SK-N-SH (cell line): Measurements from ENCODE around the gene TFB1M. TPM values are rescaled to one million over a fixed set of nuclear protein-coding genes. Genes with fewer than 3 reads are reported as not detected.
"Not testable (repeated sequence)": the region's sequence is repeated elsewhere in the genome, so short reads cannot be mapped to it uniquely, and the experiment has no call there.

Experiments
- CTCF ChIA-PET: fragments of 300-600, 350-600 bp; formaldehyde crosslinking; extraction: SDS; loops from one replicate; lab custom pipeline; 2021; lab: Yijun Ruan, JAX
- POLR2A ChIA-PET: fragments of 350-600 bp; sonication (Branson Sonifier 250); formaldehyde crosslinking; extraction: SDS; loops from one replicate; lab custom pipeline; 2020; ENCODE audit warnings: antibody characterized with exemption, inconsistent platforms; lab: Yijun Ruan, JAX
- DNase-seq: peaks from one replicate; pipeline ENCODE4 v3.0.0; 2012
- H2AFZ ChIP-seq: fragments of 200-600 bp; sonication (generic); 2 replicates; pipeline ENCODE4 v1.8.1; 2016; ENCODE audit warnings: antibody characterized with exemption, mild to moderate bottlenecking, low read depth
- H3F3A ChIP-seq: fragments of 200-600 bp; sonication (generic); replicated peaks from 2 replicates; pipeline ENCODE3; 2016; ENCODE audit warnings: antibody characterized with exemption, mild to moderate bottlenecking; ENCODE audit not compliant: insufficient read depth
- H3K27ac ChIP-seq, 2 experiments: fragments of 200-500 bp in 1 of 2; fragments of 200-600 bp in 1 of 2; sonication (Bioruptor generic) in 1 of 2; sonication (generic), shearing (Covaris generic) in 1 of 2; 2 replicates each; pipeline versions ENCODE4 v1.5.1 to v1.6.1; 2014 to 2016; ENCODE audit warnings: low read depth in 2 of 2, inconsistent platforms in 1 of 2, low read length in 1 of 2, mild to moderate bottlenecking in 1 of 2, mixed read lengths in 1 of 2
- H3K27me3 ChIP-seq: fragments of 200-600 bp; sonication (generic), shearing (Covaris generic); 2 replicates; pipeline ENCODE4 v1.6.1; 2016; ENCODE audit warnings: mixed run types; ENCODE audit not compliant: insufficient read depth
- H3K36me3 ChIP-seq, 2 experiments: fragments of 200-500 bp in 1 of 2; fragments of 200-600 bp in 1 of 2; sonication (Bioruptor generic) in 1 of 2; sonication (generic) in 1 of 2; replicated peaks in 1 of 2; 2 replicates each; pipeline versions ENCODE3 to v1.5.1; 2014 to 2016; ENCODE audit warnings: low read length in 1 of 2, mild to moderate bottlenecking in 1 of 2; ENCODE audit not compliant: insufficient read depth in 2 of 2, control insufficient read depth in 1 of 2
- H3K4me1 ChIP-seq, 2 experiments: fragments of 200-500 bp in 1 of 2; fragments of 200-600 bp in 1 of 2; sonication (Bioruptor generic) in 1 of 2; sonication (generic), shearing (Covaris generic) in 1 of 2; 2 replicates each; pipeline versions ENCODE4 v1.5.1 to v1.6.1; 2014 to 2016; ENCODE audit warnings: low read depth in 1 of 2, low read length in 1 of 2, mixed run types in 1 of 2; ENCODE audit not compliant: insufficient read depth in 2 of 2, control insufficient read depth in 1 of 2
- H3K4me2 ChIP-seq: fragments of 200-600 bp; sonication (generic), shearing (Covaris generic); 2 replicates; pipeline ENCODE4 v1.6.1; 2017; ENCODE audit warnings: mixed run types
- H3K4me3 ChIP-seq, 2 experiments: fragments of 200-500 bp in 1 of 2; fragments of 200-600 bp in 1 of 2; sonication (Bioruptor generic) in 1 of 2; sonication (generic), shearing (Covaris generic) in 1 of 2; 2 replicates each; pipeline versions ENCODE4 v1.5.1 to v1.8.1; 2014 to 2016; ENCODE audit warnings: low read depth in 2 of 2, inconsistent platforms in 1 of 2, low read length in 1 of 2, mild to moderate bottlenecking in 1 of 2, mixed read lengths in 1 of 2, moderate library complexity in 1 of 2
- H3K79me2 ChIP-seq: fragments of 200-600 bp; sonication (generic); 2 replicates; pipeline ENCODE4 v1.8.1; 2017; ENCODE audit warnings: mild to moderate bottlenecking; ENCODE audit not compliant: insufficient read depth
- H3K9ac ChIP-seq: fragments of 200-600 bp; sonication (generic); 2 replicates; pipeline ENCODE4 v1.6.1; 2017; ENCODE audit warnings: mixed run types
- H3K9me2 ChIP-seq: fragments of 200-600 bp; sonication (generic); 2 replicates; pipeline ENCODE4 v1.6.1; 2017; ENCODE audit warnings: mixed run types
- H3K9me3 ChIP-seq: fragments of 200-600 bp; sonication (generic); 2 replicates; pipeline ENCODE4 v1.6.1; 2017; ENCODE audit warnings: mixed run types, mild to moderate bottlenecking, moderate library complexity
- H4K20me1 ChIP-seq: fragments of 200-600 bp; sonication (generic); 2 replicates; pipeline ENCODE4 v1.6.1; 2017; ENCODE audit warnings: mild to moderate bottlenecking, mixed run types; ENCODE audit not compliant: insufficient read depth
- GATA2 ChIP-seq: sonication (generic); formaldehyde crosslinking; IDR thresholded peaks from 2 replicates; pipeline ENCODE4 v1.5.0; 2020; ENCODE audit warnings: mild to moderate bottlenecking, missing genetic modification reagents
- MEF2A ChIP-seq: IDR thresholded peaks from 2 replicates; pipeline ENCODE4 v1.4.0; 2012; ENCODE audit warnings: low read depth, borderline replicate concordance
- RCOR1 ChIP-seq: fragments of 150-350 bp; IDR thresholded peaks from 2 replicates; pipeline ENCODE4 v1.6.1; 2017; ENCODE audit warnings: antibody characterized with exemption, low read length
- RFX5 ChIP-seq: IDR thresholded peaks from 2 replicates; pipeline ENCODE4 v1.6.1; 2012; ENCODE audit warnings: mild to moderate bottlenecking, improper control_type of control experiment, low read length
- TEAD4 ChIP-seq: IDR thresholded peaks from 2 replicates; pipeline ENCODE4 v1.4.0; 2012; ENCODE audit warnings: mild to moderate bottlenecking, borderline replicate concordance; ENCODE audit not compliant: insufficient read depth
- YY1 ChIP-seq: IDR thresholded peaks from 2 replicates; pipeline ENCODE4 v1.4.0; 2012; ENCODE audit warnings: low read depth, mild to moderate bottlenecking
- ZBTB33 ChIP-seq: IDR thresholded peaks from 2 replicates; pipeline ENCODE4 v1.4.0; 2012; ENCODE audit warnings: low read depth, borderline replicate concordance
- WGBS: methylation state at CpG from one replicate; pipeline ENCODE4 v1.1.6; 2017; ENCODE audit warnings: low lambda C conversion rate; 5-methylcytosine and 5-hydroxymethylcytosine counted together
- polyA plus RNA-seq, 3 experiments: library from polyadenylated mRNA; depleted of rRNA; stranded (reverse); fragments of >200 nt; gene quantifications; 2 replicates each; pipeline ENCODE4 v1.2.3, GENCODE V29; 2012

Gene TFB1M
- polyA plus RNA-seq, 1 of the 3 experiments (the other 2 are of a cell fraction) = 28.4 TPM

- TF ChIP-seq ZBTB33 (no peak), RFX5 (no peak), RCOR1 (no peak), YY1 (no peak), TEAD4 (no peak), MEF2A (no peak)
Measured at GRCh38 chr6:155234167-155234566, 80.1 kb downstream of the TFB1M start (continued).

GRCh38 chr6:155232848-155233247 is 81.4 kb downstream of the TFB1M start:
- Histone ChIP-seq H3K9me3 (no peaks in the 10 kb centered on the region), H3K4me2 (no peak overlapping the region), H4K20me1 (no peaks in the 10 kb centered on the region), H3K27me3 (no peaks in the 10 kb centered on the region), H3K4me1 (peaks cover 0 to 9% of the 10 kb centered on the region in 2 experiments; a peak in 1 of 4 replicates), H3F3A (no peaks in the 10 kb centered on the region), H3K79me2 (no peaks in the 10 kb centered on the region), H3K9ac (no peak overlapping the region), H3K27ac (no peak overlapping the region), H3K4me3 (no peak overlapping the region), H2AFZ (no peak overlapping the region), H3K9me2 (no peaks in the 10 kb centered on the region), H3K36me3 (no peaks in the 10 kb centered on the region)
- no peak for TF ChIP-seq GATA2
- TF ChIP-seq RFX5 = no peak
- TF ChIP-seq YY1 = no peak
- ChIA-PET POLR2A (no interaction called here), CTCF (interaction anchor here (1.5 kb wide), 1 partner anchor 10 kb away, joined by 4 read pairs; no protein-coding TSS in a partner anchor)
- no peak for DNase-seq
- WGBS = 80% methylated on average over 6 of the region's 6 CpGs

- peaks cover 0 to 12% of the 10 kb centered on the region in 2 experiments; a peak in 1 of 4 replicates for H3K4me1 ChIP-seq
- 88% methylated on average over 4 of the region's 4 CpGs for WGBS
- H3K9me2 ChIP-seq, H3K4me3 ChIP-seq, DNase-seq, H3K9ac ChIP-seq, H2AFZ ChIP-seq, H3K9me3 ChIP-seq, POLR2A ChIA-PET, H3K27me3 ChIP-seq, H3K4me2 ChIP-seq, H3F3A ChIP-seq, H3K36me3 ChIP-seq, H3K79me2 ChIP-seq, H4K20me1 ChIP-seq, H3K27ac ChIP-seq: not testable (repeated sequence)
- CTCF ChIA-PET = interaction anchor here (1.6 kb wide), 1 partner anchor 17 kb away, joined by 4 read pairs; no protein-coding TSS in a partner anchor
Measured at GRCh38 chr6:155230975-155231374, 83.3 kb downstream of the TFB1M start.
